H1 (cell line): ENCODE data around the gene BSN. TPM values are rescaled to one million over a fixed set of nuclear protein-coding genes. Genes with fewer than 3 reads are reported as not detected.

ENCODE experiments used
- RAD21 ChIP-seq, 2 experiments: IDR thresholded peaks in 1 of 2; conservative IDR thresholded peaks in 1 of 2; 2 replicates each; pipeline ENCODE4 v1.6.1; 2011; ENCODE audit warnings: low read depth in 2 of 2, low read length in 2 of 2, improper control_type of control experiment in 1 of 2, inconsistent platforms in 1 of 2, mild to moderate bottlenecking in 1 of 2, moderate library complexity in 1 of 2
- SP1 ChIP-seq: IDR thresholded peaks from 2 replicates; pipeline ENCODE4 v1.6.1; 2011; ENCODE audit warnings: low read depth, low read length
- polyA plus RNA-seq, 7 experiments: library from polyadenylated mRNA; depleted of rRNA in 3 of 7; stranded (reverse) in 5 of 7; unstranded in 2 of 7; fragments of >200 nt in 5 of 7; fragments of 200-250 nt in 2 of 7; gene quantifications; 1 replicate in 5 of 7; 2 replicates in 1 of 7; 4 replicates in 1 of 7; pipeline versions ENCODE4 v1.2.1 to v1.2.3, GENCODE V29; 2011 to 2013; ENCODE audit warnings: missing spikeins in 2 of 7, mixed read lengths in 2 of 7
- total RNA-seq: library from RNA; stranded (reverse); fragmentation: NEBNext Ultra II Directional; extraction: Animal tissue kit (Norgen Biotek cat#: 25700); gene quantifications from 2 replicates; pipeline ENCODE4 v1.2.1, GENCODE V29; 2021
- TF ChIP-seq, protein P1 (sequence below): IDR thresholded peaks from 2 replicates; pipeline ENCODE4 v1.6.1; 2012; ENCODE audit warnings: low read length, inconsistent platforms

BSN gene
- total and polyA plus RNA-seq, 2 of the 8 experiments (the other 6 are each of a cell fraction or from before 2014, with no cell fraction given), result 0.60 to 3.0 TPM

DNA sequence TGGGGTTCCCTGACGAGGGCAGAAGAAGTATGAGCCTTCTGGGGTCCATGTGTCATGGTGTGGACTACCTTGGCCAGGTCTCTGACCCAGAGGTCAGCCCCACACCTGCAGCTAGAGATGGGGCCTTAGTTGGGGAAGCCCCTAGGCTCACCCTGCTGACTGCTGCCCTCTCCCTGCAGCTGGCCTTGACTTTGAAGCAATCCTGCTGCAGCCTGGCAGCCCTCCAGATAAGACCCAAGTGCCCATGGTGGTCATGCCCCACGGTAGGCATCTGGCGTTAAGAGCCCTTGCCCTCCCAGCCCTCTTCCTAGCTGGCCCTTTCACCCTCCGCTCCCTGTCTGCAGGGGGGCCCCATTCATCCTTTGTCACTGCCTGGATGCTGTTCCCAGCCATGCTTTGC is 127.3 kb downstream of the BSN start (continued):
- TF ChIP-seq SP1, result no peak
- TF ChIP-seq, protein P1, sequence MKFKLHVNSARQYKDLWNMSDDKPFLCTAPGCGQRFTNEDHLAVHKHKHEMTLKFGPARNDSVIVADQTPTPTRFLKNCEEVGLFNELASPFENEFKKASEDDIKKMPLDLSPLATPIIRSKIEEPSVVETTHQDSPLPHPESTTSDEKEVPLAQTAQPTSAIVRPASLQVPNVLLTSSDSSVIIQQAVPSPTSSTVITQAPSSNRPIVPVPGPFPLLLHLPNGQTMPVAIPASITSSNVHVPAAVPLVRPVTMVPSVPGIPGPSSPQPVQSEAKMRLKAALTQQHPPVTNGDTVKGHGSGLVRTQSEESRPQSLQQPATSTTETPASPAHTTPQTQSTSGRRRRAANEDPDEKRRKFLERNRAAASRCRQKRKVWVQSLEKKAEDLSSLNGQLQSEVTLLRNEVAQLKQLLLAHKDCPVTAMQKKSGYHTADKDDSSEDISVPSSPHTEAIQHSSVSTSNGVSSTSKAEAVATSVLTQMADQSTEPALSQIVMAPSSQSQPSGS, result no peak
- TF ChIP-seq RAD21 (IDR thresholded peaks at IDR 0.05 in 1 of 2, conservative IDR thresholded peaks at IDR 0.05 in 1 of 2; ENCODE audit: low read depth in 2 of 2, low read length in 2 of 2), result no peak
